Heart left ventricle (tissue), 13 donors: ENCODE measurements around the gene PARD3B.

Experiments used
- POLR2A ChIP-seq, 2 donors: fragments of 450-650 bp; IDR thresholded peaks; one replicate each; pipeline ENCODE4 v1.6.1; 2017; ENCODE audit warnings: antibody characterized with exemption in 2 of 2, mild to moderate bottlenecking in 2 of 2, moderate library complexity in 2 of 2
- TF ChIP-seq, protein P1 (sequence below), 12 donors: fragments of 200-600 bp; sonication (generic) in 4 of 12; IDR thresholded peaks; one replicate each; pipeline versions ENCODE4 v1.5.0 to v1.8.0; 2018 to 2022; ENCODE audit warnings: antibody characterized with exemption in 12 of 12, mild to moderate bottlenecking in 5 of 12
- donor health status: ischemic (EF 13 %, LVEDD 7.1; RV severe dilation, severe dysfunction).
- donor health status: DM: no; HTN: yes; CAD: no.
- donor health status: DM: no; HTN: no; CAD: no.
- donor health status: ischemic (EF 25% LVEDD 6.9; RV normal size, moderate dysfunction).
- donor health status: ischemic (EF 25% LVEDD 5.7; RV mildly dilated, moderate dysfunction).
- donor health status: ischemic (EF 35%, LVEDD 5.7; RV mildly dilated, moderate dysfunction).
- donor health status: nonischemic (EF 11% LVEDD 7.7; RV severe dilation, severe dysfunction).
- donor health status: DM: yes; HTN: yes; CAD: no.
- donor health status: PGD.
- donor health status: ischemic (EF 29% LVEDD 5.4; RV normal size, mild dysfunction).
- donor health status: nonischemic (EF 23%, LVEDD 6.1; RV moderate dilation, normal function).

DNA sequence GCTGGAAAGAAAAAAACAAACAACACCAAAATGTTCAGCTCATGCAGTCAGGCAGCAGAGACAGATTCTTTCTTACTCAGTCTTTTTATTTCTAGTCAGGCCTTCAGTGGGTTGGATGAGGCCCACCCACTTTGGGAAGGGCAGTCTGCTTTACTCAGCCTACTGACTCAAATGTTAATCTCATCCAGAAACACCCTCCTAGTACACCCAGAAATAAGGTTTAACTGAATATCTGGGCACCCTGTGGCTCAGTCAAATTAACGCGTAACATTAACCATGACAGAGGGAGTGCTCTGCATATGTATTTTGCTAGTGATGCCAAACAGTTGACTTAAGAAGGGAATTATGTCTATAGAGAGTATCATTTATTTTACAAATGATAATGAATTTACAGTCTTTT lies 401.6 kb downstream of the PARD3B start:
- TF ChIP-seq, protein P1, sequence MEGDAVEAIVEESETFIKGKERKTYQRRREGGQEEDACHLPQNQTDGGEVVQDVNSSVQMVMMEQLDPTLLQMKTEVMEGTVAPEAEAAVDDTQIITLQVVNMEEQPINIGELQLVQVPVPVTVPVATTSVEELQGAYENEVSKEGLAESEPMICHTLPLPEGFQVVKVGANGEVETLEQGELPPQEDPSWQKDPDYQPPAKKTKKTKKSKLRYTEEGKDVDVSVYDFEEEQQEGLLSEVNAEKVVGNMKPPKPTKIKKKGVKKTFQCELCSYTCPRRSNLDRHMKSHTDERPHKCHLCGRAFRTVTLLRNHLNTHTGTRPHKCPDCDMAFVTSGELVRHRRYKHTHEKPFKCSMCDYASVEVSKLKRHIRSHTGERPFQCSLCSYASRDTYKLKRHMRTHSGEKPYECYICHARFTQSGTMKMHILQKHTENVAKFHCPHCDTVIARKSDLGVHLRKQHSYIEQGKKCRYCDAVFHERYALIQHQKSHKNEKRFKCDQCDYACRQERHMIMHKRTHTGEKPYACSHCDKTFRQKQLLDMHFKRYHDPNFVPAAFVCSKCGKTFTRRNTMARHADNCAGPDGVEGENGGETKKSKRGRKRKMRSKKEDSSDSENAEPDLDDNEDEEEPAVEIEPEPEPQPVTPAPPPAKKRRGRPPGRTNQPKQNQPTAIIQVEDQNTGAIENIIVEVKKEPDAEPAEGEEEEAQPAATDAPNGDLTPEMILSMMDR (IDR thresholded peaks at IDR 0.05) = no peak
- TF ChIP-seq POLR2A (IDR thresholded peaks at IDR 0.05) = no peak
